H9 (cell line): ENCODE data around the gene TMEM236. TPM values are rescaled to one million over a fixed set of nuclear protein-coding genes. Genes with fewer than 3 reads are reported as not detected.

Experiments
- DNase-seq: peaks from one replicate; pipeline ENCODE4 v3.0.0-alpha.2; 2017
- H2AFZ ChIP-seq: one replicate; pipeline ENCODE4 v1.6.1; 2013; ENCODE audit warnings: mild to moderate bottlenecking, low read length, control low read depth, moderate library complexity
- H2AK5ac ChIP-seq: 2 replicates; pipeline ENCODE4 v1.6.1; 2013; ENCODE audit warnings: low read length, control low read depth, mixed read lengths; ENCODE audit not compliant: insufficient read length
- H2BK120ac ChIP-seq: one replicate; pipeline ENCODE4 v1.6.1; 2013; ENCODE audit warnings: low read depth, mild to moderate bottlenecking, low read length, control low read depth, inconsistent platforms; ENCODE audit not compliant: poor library complexity, severe bottlenecking
- H2BK12ac ChIP-seq: 2 replicates; pipeline ENCODE4 v1.6.1; 2013; ENCODE audit warnings: low read length, control low read depth, mixed read lengths, low read depth; ENCODE audit not compliant: insufficient read length
- H2BK15ac ChIP-seq: 2 replicates; pipeline ENCODE4 v1.6.1; 2013; ENCODE audit warnings: low read depth, low read length, control low read depth
- H2BK20ac ChIP-seq: one replicate; pipeline ENCODE4 v1.6.1; 2013; ENCODE audit warnings: low read depth, mild to moderate bottlenecking, low read length, control low read depth, inconsistent platforms; ENCODE audit not compliant: poor library complexity, severe bottlenecking
- H2BK5ac ChIP-seq: 2 replicates; pipeline ENCODE4 v1.6.1; 2013; ENCODE audit warnings: low read length, control low read depth, mixed read lengths; ENCODE audit not compliant: insufficient read length
- H3K14ac ChIP-seq: 2 replicates; pipeline ENCODE4 v1.6.1; 2013; ENCODE audit warnings: low read length, control low read depth; ENCODE audit not compliant: insufficient read depth
- H3K18ac ChIP-seq: 2 replicates; pipeline ENCODE4 v1.6.1; 2013; ENCODE audit warnings: low read depth, mild to moderate bottlenecking, mixed read lengths, low read length, control low read depth; ENCODE audit not compliant: insufficient read length
- H3K23ac ChIP-seq: 2 replicates; pipeline ENCODE4 v1.6.1; 2013; ENCODE audit warnings: low read length, control low read depth, mixed read lengths, low read depth; ENCODE audit not compliant: insufficient read length
- H3K23me2 ChIP-seq: 2 replicates; pipeline ENCODE4 v1.6.1; 2013; ENCODE audit warnings: low read depth, mild to moderate bottlenecking, mixed read lengths, low read length, control low read depth; ENCODE audit not compliant: insufficient read length, poor library complexity, severe bottlenecking
- H3K27ac ChIP-seq: 2 replicates; pipeline ENCODE4 v1.5.1; 2013; ENCODE audit warnings: low read length, control low read depth, mixed read lengths, low read depth; ENCODE audit not compliant: insufficient read length
- H3K27me3 ChIP-seq: 2 replicates; pipeline ENCODE4 v1.6.1; 2013; ENCODE audit warnings: low read length, control low read depth, inconsistent platforms; ENCODE audit not compliant: insufficient read depth
- H3K4ac ChIP-seq: 2 replicates; pipeline ENCODE4 v1.6.1; 2013; ENCODE audit warnings: low read depth, mild to moderate bottlenecking, control low read depth, inconsistent platforms, low read length, moderate library complexity
- H3K4me1 ChIP-seq: 2 replicates; pipeline ENCODE4 v1.6.1; 2013; ENCODE audit warnings: low read length, control low read depth, inconsistent platforms; ENCODE audit not compliant: insufficient read depth
- H3K4me2 ChIP-seq: 2 replicates; pipeline ENCODE4 v1.6.1; 2013; ENCODE audit warnings: low read length, control low read depth, mixed read lengths; ENCODE audit not compliant: insufficient read length, insufficient read depth
- H3K56ac ChIP-seq: 2 replicates; pipeline ENCODE4 v1.6.1; 2013; ENCODE audit warnings: low read depth, mild to moderate bottlenecking, mixed read lengths, low read length, control low read depth; ENCODE audit not compliant: insufficient read length
- H3K79me1 ChIP-seq: 2 replicates; pipeline ENCODE4 v1.6.1; 2013; ENCODE audit warnings: low read depth, mild to moderate bottlenecking, moderate library complexity, low read length, control low read depth, inconsistent platforms; ENCODE audit not compliant: insufficient read depth, poor library complexity, severe bottlenecking
- H3K79me2 ChIP-seq: 2 replicates; pipeline ENCODE4 v1.6.1; 2013; ENCODE audit warnings: low read length, control low read depth, inconsistent platforms; ENCODE audit not compliant: insufficient read depth
- H3K9ac ChIP-seq: 2 replicates; pipeline ENCODE4 v1.6.1; 2013; ENCODE audit warnings: low read length, control low read depth, mixed read lengths; ENCODE audit not compliant: insufficient read length; ENCODE audit errors: extremely low read depth
- H3K9me3 ChIP-seq: one replicate; pipeline ENCODE4 v1.6.1; 2013; ENCODE audit warnings: low read depth, low read length, inconsistent platforms; ENCODE audit not compliant: control insufficient read depth
- H3T11ph ChIP-seq: one replicate; pipeline ENCODE4 v1.6.1; 2013; ENCODE audit warnings: mild to moderate bottlenecking, low read length, control low read depth, inconsistent platforms
- H4K20me1 ChIP-seq: one replicate; pipeline ENCODE4 v1.6.1; 2013; ENCODE audit not compliant: control insufficient read depth, insufficient read length, insufficient read depth
- H4K5ac ChIP-seq: 2 replicates; pipeline ENCODE4 v1.6.1; 2013; ENCODE audit warnings: low read depth, mild to moderate bottlenecking, mixed read lengths, low read length, control low read depth; ENCODE audit not compliant: insufficient read length
- H4K8ac ChIP-seq: replicated peaks from 2 replicates; pipeline ENCODE4 v1.6.1; 2013; ENCODE audit warnings: low read length, control low read depth, mixed read lengths, low read depth; ENCODE audit not compliant: insufficient read length
- H4K91ac ChIP-seq: 2 replicates; pipeline ENCODE4 v1.6.1; 2013; ENCODE audit warnings: low read depth, mild to moderate bottlenecking, moderate library complexity, mixed read lengths, low read length, control low read depth; ENCODE audit not compliant: insufficient read length
- H3K27ac Mint-ChIP-seq, 3 experiments: 2 replicates in 2 of 3; 3 replicates in 1 of 3; pipeline ENCODE4 v1.8.0; 2020 to 2021; ENCODE audit warnings: mixed read lengths in 3 of 3, mild to moderate bottlenecking in 1 of 3, moderate library complexity in 1 of 3
- H3K27me3 Mint-ChIP-seq: 2 replicates; pipeline ENCODE4 v1.8.0; 2021; ENCODE audit warnings: low read depth, mild to moderate bottlenecking, moderate library complexity, mixed read lengths
- H3K36me3 Mint-ChIP-seq, 3 experiments: 2 replicates in 2 of 3; 3 replicates in 1 of 3; pipeline ENCODE4 v1.8.0; 2020 to 2021; ENCODE audit warnings: low read depth in 3 of 3, mixed read lengths in 3 of 3; ENCODE audit not compliant: insufficient read depth in 1 of 3
- H3K4me1 Mint-ChIP-seq, 2 experiments: 2 replicates each; pipeline ENCODE4 v1.8.0; 2020; ENCODE audit warnings: mixed read lengths in 2 of 2
- H3K4me3 Mint-ChIP-seq, 2 experiments: 2 replicates in 1 of 2; 3 replicates in 1 of 2; pipeline ENCODE4 v1.8.0; 2020 to 2021; ENCODE audit warnings: mild to moderate bottlenecking in 2 of 2, mixed read lengths in 2 of 2, moderate library complexity in 1 of 2
- H3K9me3 Mint-ChIP-seq, 2 experiments: 2 replicates in 1 of 2; 3 replicates in 1 of 2; pipeline ENCODE4 v1.8.0; 2020; ENCODE audit warnings: mild to moderate bottlenecking in 2 of 2, mixed read lengths in 2 of 2, moderate library complexity in 1 of 2
- CTCF ChIP-seq: fragments of 200-600 bp; sonication (generic); conservative IDR thresholded peaks from 3 replicates; pipeline ENCODE4 v1.8.0; 2021; ENCODE audit warnings: antibody characterized with exemption, mild to moderate bottlenecking
- WGBS: extraction: QIAGEN DNeasy Blood & Tissue Kit; methylation state at CpG from one replicate; pipeline ENCODE4 v1.1.7; 2013; ENCODE audit warnings: missing lambda C conversion rate, low lambda C conversion rate, mixed read lengths; ENCODE audit not compliant: insufficient read length; ENCODE audit errors: extremely low coverage; 5-methylcytosine and 5-hydroxymethylcytosine counted together
- total RNA-seq: library from RNA; stranded (reverse); gene quantifications from 2 replicates; pipeline ENCODE4 v1.2.1, GENCODE V29; 2021

Gene TMEM236
- total RNA-seq, 1 experiment from 2014 or later = not detected

- no peak overlapping the region for H3K9ac ChIP-seq
- no peaks in the 10 kb centered on the region for H3K79me1 ChIP-seq
- no peaks in the 10 kb centered on the region for H4K20me1 ChIP-seq
- no peak overlapping the region for H4K5ac ChIP-seq
- no peak overlapping the region for H4K8ac ChIP-seq
- no peak overlapping the region for H3K23ac ChIP-seq
- no peak for TF ChIP-seq CTCF
- no peak overlapping the region for H3K4ac ChIP-seq
- H3K18ac ChIP-seq = no peak overlapping the region
- no peak overlapping the region for H2BK20ac ChIP-seq
- no peak for DNase-seq
- no peak overlapping the region for H2BK120ac ChIP-seq
- H3K4me1 ChIP-seq = peaks cover 3% of the 10 kb centered on the region; the same call in 1 of the 2 replicates
- WGBS = no CpG with 5 or more reads among the region's 4 CpGs
- Mint-ChIP-seq H3K36me3 (no peaks in the 10 kb centered on the region), H3K27me3 (peaks cover 43% of the 10 kb centered on the region), H3K9me3 (peaks cover 4% of the 10 kb centered on the region in 2 experiments; a peak in 4 of 5 replicates), H3K4me1 (0 out of 4 replicates have a peak, but pooled peaks cover 0 to 3% of the 10 kb centered on the region in 2 experiments), H3K27ac (no peak overlapping the region), H3K4me3 (no peak overlapping the region)
- H3K56ac ChIP-seq = no peak overlapping the region
- H3K27me3 ChIP-seq = peaks cover 5% of the 10 kb centered on the region; the same call in 1 of the 2 replicates
- H2BK5ac ChIP-seq = no peak overlapping the region
- H2BK12ac ChIP-seq = no peak overlapping the region
- H3K14ac ChIP-seq = no peak overlapping the region
- H3K4me2 ChIP-seq = no peak overlapping the region
- no peak overlapping the region for H3T11ph ChIP-seq
- no peaks in the 10 kb centered on the region for H3K9me3 ChIP-seq
- H3K27ac ChIP-seq = no peak overlapping the region
- no peaks in the 10 kb centered on the region for H3K79me2 ChIP-seq
- H2AFZ ChIP-seq = no peak overlapping the region
- H2AK5ac ChIP-seq = no peak overlapping the region
- H2BK15ac ChIP-seq = no peak overlapping the region
- H4K91ac ChIP-seq = no peak overlapping the region
- H3K23me2 ChIP-seq = no peaks in the 10 kb centered on the region
These were observed 19.0 kb downstream of the TMEM236 start for GRCh38 chr10:17771017-17771416.
